GM21786 (cell line): Measurements from ENCODE around the gene TEAD1.
A peak's percentile ranks its signal among the peaks of the same experiment; 100 is the strongest.

Experiments used
- ATAC-seq: cut with Tn5 transposase; IDR thresholded peaks from one replicate; pipeline ENCODE4 v1.9.1; 2021; ENCODE audit not compliant: unreplicated experiment

The TEAD1 gene

GRCh38 chr11:12807621-12808020, 133.4 kb downstream of the TEAD1 start:
- ATAC-seq, result no peak

- ATAC-seq, result no peak
Measured at GRCh38 chr11:12808519-12808918, 134.3 kb downstream of the TEAD1 start.

GRCh38 chr11:12809364-12809763, 135.1 kb downstream of the TEAD1 start:
- ATAC-seq, result no peak

GRCh38 chr11:12809864-12810567, 135.8 kb downstream of the TEAD1 start:
- no peak for ATAC-seq

- ATAC-seq, result no peak
Measured at GRCh38 chr11:12810568-12810894, 136.3 kb downstream of the TEAD1 start.

- ATAC-seq, result no peak
Measured at GRCh38 chr11:12811861-12812260, 137.6 kb downstream of the TEAD1 start.

- no peak for ATAC-seq
Measured at GRCh38 chr11:12812849-12813248, 138.6 kb downstream of the TEAD1 start.

GRCh38 chr11:12813371-12814225, 139.4 kb downstream of the TEAD1 start:
- no peak for ATAC-seq

GRCh38 chr11:12815129-12815480, 140.9 kb downstream of the TEAD1 start:
- no peak for ATAC-seq

GRCh38 chr11:12815931-12816494, 141.8 kb downstream of the TEAD1 start:
- no peak for ATAC-seq

- no peak for ATAC-seq
Measured at GRCh38 chr11:12817681-12818332, 143.6 kb downstream of the TEAD1 start.

GRCh38 chr11:12818333-12819015, 144.3 kb downstream of the TEAD1 start:
- no peak for ATAC-seq

- no peak for ATAC-seq
Measured at GRCh38 chr11:12822392-12823022, 148.3 kb downstream of the TEAD1 start.

- ATAC-seq, result no peak
Measured at GRCh38 chr11:12824281-12825041, 150.2 kb downstream of the TEAD1 start.

GRCh38 chr11:12826441-12826840, 152.2 kb downstream of the TEAD1 start:
- no peak for ATAC-seq

- no peak for ATAC-seq
Measured at GRCh38 chr11:12827369-12827768, 153.1 kb downstream of the TEAD1 start.

GRCh38 chr11:12827929-12828812, 153.9 kb downstream of the TEAD1 start:
- ATAC-seq, result peak; percentile 71

- no peak for ATAC-seq
Measured at GRCh38 chr11:12829131-12829530, 154.9 kb downstream of the TEAD1 start.
